AG04449 (cell line): Measurements from ENCODE around the gene STRN3.

Experiments
- CTCF ChIA-PET: fragments of 350-600 bp; formaldehyde crosslinking; extraction: SDS; loops from one replicate; lab custom pipeline; 2021; ENCODE audit warnings: antibody characterized with exemption; lab: Yijun Ruan, JAX
- POLR2A ChIA-PET: fragments of 400-600, 350-600 bp; formaldehyde crosslinking; extraction: SDS; loops from one replicate; lab custom pipeline; 2020; ENCODE audit warnings: antibody characterized with exemption, inconsistent platforms; lab: Yijun Ruan, JAX
- DNase-seq: peaks from one replicate; pipeline ENCODE4 v3.0.0-alpha.2; 2010; ENCODE audit warnings: low read depth, low spot score
- H3K4me3 ChIP-seq: 2 replicates; pipeline ENCODE4 v1.5.1; 2011; ENCODE audit warnings: low read depth, mild to moderate bottlenecking, control low read depth, low read length
- TF ChIP-seq, protein P1 (sequence below): IDR thresholded peaks from one replicate; pipeline ENCODE4 v1.5.1; 2011; ENCODE audit warnings: mild to moderate bottlenecking, moderate library complexity, low read length, control low read depth, inconsistent platforms; ENCODE audit not compliant: insufficient read depth; ENCODE audit errors: missing control alignments

STRN3 gene

DNA sequence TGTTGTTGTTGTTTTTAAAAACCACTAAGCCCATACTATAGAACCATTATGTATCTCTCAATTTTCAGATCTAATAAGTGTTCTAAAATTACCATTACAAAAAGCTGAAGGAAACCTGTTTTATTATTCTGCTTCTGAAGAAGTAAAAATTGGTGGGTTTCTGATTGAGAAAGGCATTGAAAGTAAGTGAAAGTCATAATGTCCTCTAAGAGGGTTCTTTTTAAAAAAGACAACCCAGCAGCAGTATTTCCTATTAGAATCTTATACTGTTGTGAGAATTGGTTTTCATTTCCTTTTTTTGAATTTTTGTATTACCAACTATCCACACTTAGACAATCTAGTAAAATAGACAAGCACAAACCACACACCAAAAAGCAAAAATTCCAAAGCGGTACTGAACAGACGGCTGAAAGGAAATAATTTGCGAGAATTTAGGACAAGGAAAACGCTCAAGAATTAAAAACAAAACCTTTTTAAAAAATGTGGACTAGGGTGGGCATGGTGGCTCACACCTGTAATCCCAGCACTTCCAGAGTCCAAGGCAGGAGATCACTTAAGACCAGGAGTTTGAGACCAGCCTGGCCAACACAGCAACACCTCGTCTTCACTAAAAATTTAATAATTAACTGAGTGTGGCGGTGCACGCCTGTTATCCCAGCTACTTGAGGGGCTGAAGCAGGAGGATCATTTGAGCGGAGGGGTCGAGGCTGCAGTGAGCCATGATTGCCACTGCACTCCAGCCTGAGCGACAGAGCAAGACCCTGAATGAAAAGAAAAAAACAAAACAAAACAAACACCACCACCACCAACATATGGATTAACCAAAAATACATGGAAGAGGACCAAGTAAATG lies 67.4 kb downstream of the STRN3 start:
- ChIA-PET CTCF (interaction anchor here (1.0 kb wide), 1 partner anchor 124 kb away, joined by 3 read pairs; no protein-coding TSS in a partner anchor), POLR2A (no interaction called here)
- H3K4me3 ChIP-seq: no peak overlapping the region
- DNase-seq: no peak
- TF ChIP-seq, protein P1, sequence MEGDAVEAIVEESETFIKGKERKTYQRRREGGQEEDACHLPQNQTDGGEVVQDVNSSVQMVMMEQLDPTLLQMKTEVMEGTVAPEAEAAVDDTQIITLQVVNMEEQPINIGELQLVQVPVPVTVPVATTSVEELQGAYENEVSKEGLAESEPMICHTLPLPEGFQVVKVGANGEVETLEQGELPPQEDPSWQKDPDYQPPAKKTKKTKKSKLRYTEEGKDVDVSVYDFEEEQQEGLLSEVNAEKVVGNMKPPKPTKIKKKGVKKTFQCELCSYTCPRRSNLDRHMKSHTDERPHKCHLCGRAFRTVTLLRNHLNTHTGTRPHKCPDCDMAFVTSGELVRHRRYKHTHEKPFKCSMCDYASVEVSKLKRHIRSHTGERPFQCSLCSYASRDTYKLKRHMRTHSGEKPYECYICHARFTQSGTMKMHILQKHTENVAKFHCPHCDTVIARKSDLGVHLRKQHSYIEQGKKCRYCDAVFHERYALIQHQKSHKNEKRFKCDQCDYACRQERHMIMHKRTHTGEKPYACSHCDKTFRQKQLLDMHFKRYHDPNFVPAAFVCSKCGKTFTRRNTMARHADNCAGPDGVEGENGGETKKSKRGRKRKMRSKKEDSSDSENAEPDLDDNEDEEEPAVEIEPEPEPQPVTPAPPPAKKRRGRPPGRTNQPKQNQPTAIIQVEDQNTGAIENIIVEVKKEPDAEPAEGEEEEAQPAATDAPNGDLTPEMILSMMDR: no peak

DNA sequence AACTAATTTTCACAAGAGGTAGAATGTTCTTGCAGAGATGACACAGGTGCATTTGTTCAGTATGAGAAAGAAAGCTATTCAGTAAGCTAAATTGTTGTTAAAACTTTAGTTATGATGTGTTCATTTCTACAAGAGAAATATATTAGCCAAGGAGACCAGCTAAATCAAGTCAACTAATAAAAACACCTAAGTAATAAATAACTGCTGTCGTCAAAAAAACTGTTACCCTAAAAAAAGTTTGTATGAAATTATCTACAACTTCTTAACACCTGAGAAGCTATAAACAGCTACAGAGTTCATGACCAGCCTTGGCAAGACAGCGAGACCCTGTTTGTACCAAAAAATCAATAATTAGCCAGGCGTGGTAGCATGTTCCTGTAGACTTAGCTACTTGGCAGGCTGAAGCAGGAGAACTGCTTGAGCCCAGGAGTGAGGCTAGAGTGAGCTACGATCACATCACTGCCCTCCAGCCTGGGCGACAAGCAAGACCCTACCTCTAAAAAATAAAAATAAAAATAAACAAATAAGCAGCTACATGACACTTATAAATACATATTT lies 68.3 kb downstream of the STRN3 start:
- ChIA-PET POLR2A (no interaction called here), CTCF (interaction anchor here (1.0 kb wide), 1 partner anchor 124 kb away, joined by 3 read pairs; no protein-coding TSS in a partner anchor)
- H3K4me3 ChIP-seq: no peak overlapping the region
- TF ChIP-seq, protein P1: no peak
- DNase-seq: no peak

DNA sequence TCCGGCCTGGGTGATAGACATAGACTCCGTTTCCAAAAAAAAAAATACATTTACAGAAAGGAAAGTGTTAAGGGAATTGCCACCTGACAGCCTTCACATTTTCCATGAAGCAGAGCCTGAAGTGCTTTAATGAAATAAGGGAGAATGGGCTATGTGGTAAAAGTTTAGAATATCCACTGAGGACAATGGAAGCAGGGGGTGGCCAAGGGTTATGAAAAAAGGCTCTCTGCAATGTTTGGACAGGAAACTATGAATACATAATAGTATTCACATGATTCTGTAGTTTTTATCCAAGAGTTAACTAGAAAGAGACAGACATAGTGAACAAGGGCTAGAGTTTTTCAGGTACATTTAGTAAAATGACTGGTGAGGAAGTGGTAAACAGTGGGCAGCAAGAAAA lies 76.5 kb downstream of the STRN3 start:
- ChIA-PET CTCF (interaction anchor here (0.7 kb wide), 1 partner anchor 31 kb away, joined by 3 read pairs; no protein-coding TSS in a partner anchor), POLR2A (no interaction called here)

DNA sequence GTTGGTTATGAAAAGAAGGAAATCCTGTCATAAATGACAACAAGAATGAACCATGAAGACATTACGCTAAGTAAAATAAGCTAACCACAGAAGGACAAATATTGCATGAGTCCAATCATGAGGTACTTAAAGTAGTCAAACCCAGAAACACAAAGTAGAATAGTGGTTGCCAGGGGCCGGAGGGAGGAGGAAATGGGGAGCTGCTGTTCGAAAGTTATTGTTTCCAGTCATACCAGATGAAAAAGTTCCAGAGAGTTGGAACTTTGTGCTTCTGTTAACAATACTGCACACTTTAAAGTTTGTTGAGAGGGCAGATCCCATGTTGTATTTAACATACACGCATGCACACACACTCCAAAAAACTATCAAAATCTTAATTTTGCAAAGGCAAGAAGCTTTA lies 82.5 kb downstream of the STRN3 start:
- no peak for DNase-seq
- POLR2A ChIA-PET: no interaction called here
- TF ChIP-seq, protein P1: no peak
- H3K4me3 ChIP-seq: no peak overlapping the region
- CTCF ChIA-PET: interaction anchor here (2.2 kb wide), 1 partner anchor 37 kb away, joined by 8 read pairs; no protein-coding TSS in a partner anchor

More for the DNA sequence above, 76.5 kb downstream of the STRN3 start:
- TF ChIP-seq, protein P1: no peak
- H3K4me3 ChIP-seq: no peak overlapping the region
- no peak for DNase-seq

DNA sequence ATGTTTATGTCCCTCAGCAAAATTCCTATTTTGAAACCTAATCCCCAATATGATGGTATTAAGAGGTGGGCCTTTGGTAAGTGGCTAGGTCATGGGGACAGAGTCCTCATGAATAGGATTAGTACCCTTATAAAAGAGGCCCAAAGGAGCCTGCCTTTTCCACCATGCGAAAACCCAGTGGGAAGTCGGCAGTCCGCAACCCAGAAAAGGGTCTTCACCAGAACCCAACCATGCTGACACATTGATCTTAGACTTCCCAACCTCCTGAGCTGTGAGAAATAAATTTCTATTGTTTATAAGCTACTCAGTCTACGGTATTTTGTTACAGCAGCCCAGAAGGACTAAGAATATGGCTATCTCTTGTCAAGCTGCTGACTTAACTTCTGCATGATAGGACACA lies 85.3 kb downstream of the STRN3 start:
- POLR2A ChIA-PET: no interaction called here
- TF ChIP-seq, protein P1: no peak
- H3K4me3 ChIP-seq: no peak overlapping the region
- DNase-seq: no peak
- CTCF ChIA-PET: interaction anchor here (1.2 kb wide), 1 partner anchor 10 kb away, joined by 4 read pairs; no protein-coding TSS in a partner anchor

DNA sequence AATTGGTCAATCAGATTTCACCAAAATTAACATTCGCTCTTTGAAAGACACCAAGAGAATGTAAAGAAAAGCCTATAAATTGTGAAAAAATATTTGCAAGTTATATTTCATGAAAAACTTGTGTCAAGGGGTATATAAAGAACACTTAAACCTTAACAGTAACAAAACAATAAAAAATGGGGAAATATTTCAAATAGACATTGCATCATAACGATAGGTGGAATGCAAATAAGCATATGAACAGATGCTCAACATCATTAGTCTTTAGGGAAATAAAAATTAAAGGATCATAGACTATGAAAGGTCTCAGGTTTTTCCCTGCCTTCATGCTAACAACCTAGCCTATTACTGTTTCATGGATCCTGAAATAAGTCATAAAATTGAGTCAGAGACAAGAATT lies 87.6 kb downstream of the STRN3 start:
- no peak for DNase-seq
- ChIA-PET CTCF (interaction anchor here (1.0 kb wide), 1 partner anchor 282 kb away, joined by 3 read pairs; no protein-coding TSS in a partner anchor), POLR2A (no interaction called here)
- TF ChIP-seq, protein P1: no peak
- no peak overlapping the region for H3K4me3 ChIP-seq
